ENCODE results near the gene TOP2B.

The TOP2B gene

DNA sequence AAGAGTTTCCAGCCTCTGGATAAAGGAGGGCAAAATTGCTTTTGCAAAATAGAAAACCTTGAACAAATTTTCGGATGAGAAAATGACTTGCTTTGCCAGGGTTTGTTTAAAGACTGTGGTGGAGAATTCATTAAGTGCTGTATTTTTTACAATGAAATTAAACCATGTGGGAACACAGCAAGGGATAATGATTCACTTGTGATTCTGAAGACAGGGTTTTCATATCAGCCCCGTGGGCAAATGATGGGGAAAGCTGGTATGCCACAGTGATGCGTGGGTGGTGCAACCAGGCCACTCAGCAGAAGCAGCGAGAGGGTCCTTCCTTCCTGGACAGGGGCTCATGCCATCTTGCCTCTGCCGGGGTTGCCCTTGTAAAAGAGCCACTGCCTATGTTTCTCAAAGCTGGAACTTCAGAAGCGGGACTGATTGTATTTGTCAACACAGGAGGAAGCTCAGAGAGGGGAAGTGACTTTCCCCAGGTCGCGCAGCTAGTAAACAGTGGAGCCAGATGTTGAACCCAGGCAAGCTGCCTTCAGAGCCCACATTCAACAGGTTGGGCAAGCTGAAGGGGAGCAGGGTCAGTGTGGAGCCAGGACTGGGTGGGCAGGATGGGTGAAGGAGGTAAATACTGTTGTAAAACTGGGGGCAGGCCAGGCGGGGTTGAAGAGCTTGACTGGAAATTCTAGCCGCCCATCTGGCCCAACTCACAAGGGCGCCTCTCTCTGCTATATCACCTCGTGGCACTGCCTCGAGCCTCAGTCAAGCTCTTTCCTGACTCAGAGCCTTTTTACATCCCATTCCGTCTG is 79.1 kb downstream of the TOP2B start:
- no peaks in the 10 kb centered on the region for H3K4me1 Mint-ChIP-seq (ENCODE audit: low read depth)
- no peaks in the 10 kb centered on the region for H3K36me3 Mint-ChIP-seq (ENCODE audit: low read depth)

DNA sequence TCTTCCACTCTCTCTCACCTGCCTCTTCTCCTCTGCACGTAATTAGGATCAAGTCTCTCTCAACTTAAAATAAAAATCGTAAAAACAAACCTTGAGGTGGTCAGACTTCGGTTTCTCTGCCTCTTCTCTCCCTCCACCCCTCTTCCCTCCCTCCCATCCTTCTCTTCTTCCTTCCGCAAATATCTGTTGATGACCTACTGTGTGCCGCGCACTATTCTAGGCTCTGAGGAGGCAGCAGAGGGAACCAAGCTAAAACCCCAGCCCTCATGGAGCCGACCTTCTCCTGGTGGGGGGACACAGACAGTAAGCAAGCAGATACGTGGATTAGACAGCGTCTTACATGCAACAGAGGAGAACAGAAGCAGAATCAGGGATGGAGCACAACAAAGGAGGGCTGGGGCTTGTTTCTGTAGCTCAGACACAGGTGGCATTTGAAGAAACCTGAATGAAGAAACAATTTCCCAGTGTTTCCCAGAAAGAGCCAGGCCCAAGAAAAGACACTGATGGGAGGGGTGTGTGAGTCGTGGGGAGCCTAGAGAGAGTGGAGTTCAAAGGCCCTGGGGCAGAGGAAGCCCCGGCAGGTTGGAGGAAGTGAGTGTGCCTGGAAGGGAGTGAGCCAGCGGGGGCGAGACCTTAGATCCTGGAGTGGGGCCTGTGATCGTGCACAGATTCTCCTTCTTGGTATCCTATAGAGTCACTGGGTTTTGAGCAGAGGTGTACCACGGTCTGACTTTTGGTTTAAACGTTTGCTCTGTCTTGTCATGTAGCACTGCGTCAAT is 80.5 kb downstream of the TOP2B start:
- no peaks in the 10 kb centered on the region for H3K4me1 Mint-ChIP-seq (ENCODE audit: low read depth)
- peaks cover 8% of the 10 kb centered on the region for H3K27me3 Mint-ChIP-seq
- H3K27ac Mint-ChIP-seq: no peak overlapping the region
- H3K4me3 Mint-ChIP-seq: no peak overlapping the region
- H3K9me3 Mint-ChIP-seq: no peaks in the 10 kb centered on the region
- no peaks in the 10 kb centered on the region for H3K36me3 Mint-ChIP-seq (ENCODE audit: low read depth)

More for the DNA sequence above, 79.1 kb downstream of the TOP2B start:
- H3K27me3 Mint-ChIP-seq: peaks cover 8% of the 10 kb centered on the region
- H3K27ac Mint-ChIP-seq: no peak overlapping the region
- H3K9me3 Mint-ChIP-seq: no peaks in the 10 kb centered on the region
- H3K4me3 Mint-ChIP-seq: no peak overlapping the region

DNA sequence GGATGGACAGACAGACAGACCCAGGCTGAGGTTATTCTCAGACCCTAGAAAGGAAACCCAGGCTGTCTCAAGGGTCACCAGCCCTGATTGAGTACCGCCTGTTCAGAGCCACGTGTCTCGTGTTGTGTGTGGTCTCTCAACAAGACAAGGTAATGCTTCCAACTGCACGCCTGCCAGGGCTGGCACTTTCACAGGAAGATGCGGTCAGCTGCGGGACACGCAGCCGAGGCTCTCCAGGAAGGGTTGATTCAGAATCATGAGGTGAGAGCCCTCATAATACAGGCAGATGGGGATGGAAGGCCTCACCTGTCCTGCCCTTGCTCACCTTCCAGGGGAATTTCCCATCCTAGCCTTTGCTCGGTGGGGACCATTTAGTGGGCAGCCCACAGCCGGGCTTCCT is 81.4 kb downstream of the TOP2B start:
- Mint-ChIP-seq H3K4me1 (ENCODE audit: low read depth) (no peaks in the 10 kb centered on the region), H3K27me3 (peaks cover 8% of the 10 kb centered on the region), H3K4me3 (no peak overlapping the region), H3K27ac (no peak overlapping the region), H3K9me3 (no peaks in the 10 kb centered on the region), H3K36me3 (ENCODE audit: low read depth) (no peaks in the 10 kb centered on the region)

DNA sequence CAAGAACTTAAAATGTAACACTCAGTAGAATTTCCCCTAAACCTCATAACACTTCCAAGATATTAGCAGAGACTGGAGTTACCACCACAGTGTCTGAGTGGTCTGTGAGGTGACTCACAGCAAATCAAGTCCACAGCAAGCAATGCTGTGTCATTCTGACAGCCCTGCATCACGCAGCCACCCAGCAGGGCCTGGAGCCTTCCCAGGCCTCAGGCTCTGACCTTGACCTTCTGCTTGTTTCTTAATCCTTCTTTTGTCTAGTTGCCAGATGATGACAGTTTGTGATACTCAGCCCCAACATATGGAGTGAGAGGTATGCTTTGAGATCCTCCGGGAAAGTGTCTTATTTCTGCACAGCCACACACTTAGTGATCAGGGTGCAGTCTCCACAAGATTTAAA is 82.5 kb downstream of the TOP2B start:
- Mint-ChIP-seq H3K9me3 (no peaks in the 10 kb centered on the region), H3K36me3 (ENCODE audit: low read depth) (no peaks in the 10 kb centered on the region), H3K4me3 (no peak overlapping the region), H3K4me1 (ENCODE audit: low read depth) (no peaks in the 10 kb centered on the region), H3K27ac (no peak overlapping the region), H3K27me3 (peaks cover 8% of the 10 kb centered on the region)

DNA sequence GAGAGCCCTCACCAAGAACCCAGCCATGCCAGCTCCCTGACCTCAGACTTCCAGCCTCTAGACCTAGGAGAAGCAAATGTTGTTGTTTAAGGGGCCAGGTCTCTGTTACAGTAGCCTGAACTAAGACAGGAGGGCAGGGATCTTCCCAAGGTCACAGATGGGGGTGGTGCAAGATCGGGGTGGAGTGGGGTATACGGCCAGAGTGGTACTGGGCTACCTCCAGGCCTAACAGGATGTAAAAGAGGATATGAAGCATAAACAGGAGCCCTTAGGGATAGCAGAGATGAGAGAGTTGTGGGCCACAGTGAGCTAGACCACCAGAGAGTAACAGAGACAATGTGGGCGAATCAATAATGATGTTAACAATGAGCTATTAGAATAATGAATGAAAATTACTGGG is 82.9 kb downstream of the TOP2B start:
- Mint-ChIP-seq H3K9me3 (no peaks in the 10 kb centered on the region), H3K36me3 (ENCODE audit: low read depth) (no peaks in the 10 kb centered on the region), H3K27ac (no peak overlapping the region), H3K4me3 (no peak overlapping the region), H3K27me3 (peaks cover 8% of the 10 kb centered on the region), H3K4me1 (ENCODE audit: low read depth) (no peaks in the 10 kb centered on the region)

DNA sequence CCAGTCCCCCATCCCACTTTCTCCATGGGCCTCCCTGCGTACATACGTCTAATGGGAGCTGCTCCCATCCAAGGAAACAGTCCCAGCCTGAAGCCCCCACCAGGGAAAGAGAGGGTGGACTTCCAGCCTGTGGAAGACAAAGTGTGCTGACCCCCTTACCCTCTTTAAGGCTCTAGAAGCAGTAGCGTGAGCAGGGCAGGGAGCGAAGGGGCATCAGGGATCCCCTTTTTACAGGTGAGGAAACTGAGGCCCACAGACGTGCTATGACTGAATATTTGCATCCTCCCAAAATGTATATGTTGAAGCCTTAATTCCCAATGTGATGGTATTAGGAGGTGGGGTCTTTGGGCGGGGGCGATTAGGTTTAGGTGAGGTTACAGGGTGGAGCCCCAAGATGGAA is 83.4 kb downstream of the TOP2B start:
- peaks cover 8% of the 10 kb centered on the region for H3K27me3 Mint-ChIP-seq
- H3K36me3 Mint-ChIP-seq (ENCODE audit: low read depth): no peaks in the 10 kb centered on the region
- no peak overlapping the region for H3K4me3 Mint-ChIP-seq
- no peaks in the 10 kb centered on the region for H3K4me1 Mint-ChIP-seq (ENCODE audit: low read depth)
- H3K27ac Mint-ChIP-seq: no peak overlapping the region
- H3K9me3 Mint-ChIP-seq: no peaks in the 10 kb centered on the region

DNA sequence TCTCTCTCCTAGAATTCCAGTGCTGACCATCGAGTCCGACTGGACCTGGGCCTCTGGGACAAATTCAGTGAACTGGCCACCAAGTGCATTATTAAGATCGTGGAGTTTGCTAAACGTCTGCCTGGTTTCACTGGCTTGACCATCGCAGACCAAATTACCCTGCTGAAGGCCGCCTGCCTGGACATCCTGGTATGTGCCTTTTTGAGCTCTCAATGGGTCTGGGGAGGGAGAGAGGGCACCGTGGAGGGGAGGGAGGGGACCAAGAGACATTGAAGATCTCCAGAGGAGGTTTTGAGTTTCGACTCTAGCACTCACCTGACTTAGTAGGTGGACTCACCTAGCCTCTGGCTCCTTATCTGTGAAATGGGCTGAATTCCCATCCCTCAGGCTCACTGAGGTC is 84.2 kb downstream of the TOP2B start:
- Mint-ChIP-seq H3K36me3 (ENCODE audit: low read depth) (no peaks in the 10 kb centered on the region), H3K4me1 (ENCODE audit: low read depth) (no peaks in the 10 kb centered on the region), H3K9me3 (no peaks in the 10 kb centered on the region), H3K4me3 (no peak overlapping the region), H3K27ac (no peak overlapping the region), H3K27me3 (peaks cover 10% of the 10 kb centered on the region)

DNA sequence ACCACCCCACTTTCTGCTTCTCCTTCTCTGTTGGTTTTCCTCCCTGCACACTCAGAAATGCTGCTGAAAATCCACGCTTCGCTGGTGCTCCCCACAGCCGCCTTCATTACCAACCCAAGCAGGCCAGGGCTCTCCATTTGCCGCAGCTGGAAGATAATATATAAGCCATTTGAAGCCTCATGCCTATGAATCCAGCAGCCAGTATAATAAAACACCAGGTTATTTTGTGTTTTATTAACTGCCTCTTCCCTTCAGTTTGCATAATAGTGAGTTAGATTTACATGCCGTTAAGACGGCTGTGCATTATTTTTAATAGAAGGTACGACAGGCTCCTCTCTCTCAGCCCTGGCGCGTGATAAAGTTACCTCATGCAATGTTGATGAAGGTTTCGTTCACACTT is 86.6 kb downstream of the TOP2B start:
- H3K27me3 Mint-ChIP-seq: peaks cover 6% of the 10 kb centered on the region
- no peaks in the 10 kb centered on the region for H3K36me3 Mint-ChIP-seq (ENCODE audit: low read depth)
- no peak overlapping the region for H3K27ac Mint-ChIP-seq
- no peaks in the 10 kb centered on the region for H3K4me1 Mint-ChIP-seq (ENCODE audit: low read depth)
- no peak overlapping the region for H3K4me3 Mint-ChIP-seq
- H3K9me3 Mint-ChIP-seq: no peaks in the 10 kb centered on the region

DNA sequence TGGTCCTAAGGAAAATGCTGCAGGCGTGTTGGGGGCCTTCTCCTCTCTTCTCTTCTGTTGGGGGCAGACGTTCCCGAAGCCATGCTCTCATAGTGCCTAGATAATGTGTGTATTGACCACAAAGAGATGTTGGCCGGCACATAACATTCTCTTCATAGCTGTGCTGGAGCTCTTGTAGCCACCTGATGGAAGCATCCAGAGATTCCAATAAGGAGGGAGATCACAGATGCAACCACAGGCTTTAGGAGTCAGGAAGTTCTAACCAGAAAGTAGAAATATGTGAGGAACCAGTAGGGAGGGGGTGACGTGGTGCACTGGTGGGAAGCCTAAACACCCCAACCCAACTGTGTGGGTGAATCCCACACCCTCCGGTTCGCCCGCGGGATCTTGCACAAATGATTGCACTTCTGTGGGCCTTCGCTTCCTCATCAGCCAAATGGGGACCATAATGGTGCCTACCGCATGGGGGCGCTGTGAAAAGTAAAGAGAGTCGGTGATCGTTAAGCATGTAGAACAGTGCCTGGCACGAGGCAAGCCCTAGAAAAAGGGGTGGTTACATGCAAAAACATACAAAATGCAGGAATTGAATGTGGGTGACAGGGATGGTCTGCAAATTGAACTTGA is 87.8 kb downstream of the TOP2B start:
- Mint-ChIP-seq H3K27ac (no peak overlapping the region), H3K4me3 (no peak overlapping the region), H3K4me1 (ENCODE audit: low read depth) (no peaks in the 10 kb centered on the region), H3K36me3 (ENCODE audit: low read depth) (no peaks in the 10 kb centered on the region), H3K27me3 (peaks cover 6% of the 10 kb centered on the region), H3K9me3 (no peaks in the 10 kb centered on the region)

DNA sequence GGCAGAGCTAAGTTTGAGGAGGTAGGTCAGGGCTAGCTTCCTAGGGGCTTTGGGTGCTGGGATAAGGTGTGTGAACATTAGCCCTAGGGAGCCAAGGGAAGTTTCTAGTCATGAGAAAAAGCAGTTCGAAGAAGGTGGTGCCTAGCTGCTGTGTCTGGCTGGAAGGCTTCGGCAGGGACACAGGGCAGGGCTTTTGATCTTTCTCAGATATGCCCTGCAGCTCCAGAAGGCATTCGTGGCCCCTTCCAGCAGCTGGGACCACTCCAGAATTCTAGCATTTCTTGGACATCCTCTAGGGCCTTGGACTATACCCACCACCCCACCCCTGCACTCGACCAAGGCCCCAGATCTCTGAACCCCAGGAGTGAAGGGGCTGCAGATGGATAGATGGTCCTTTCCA is 88.6 kb downstream of the TOP2B start:
- no peaks in the 10 kb centered on the region for H3K4me1 Mint-ChIP-seq (ENCODE audit: low read depth)
- H3K27ac Mint-ChIP-seq: no peak overlapping the region
- peaks cover 6% of the 10 kb centered on the region for H3K27me3 Mint-ChIP-seq
- no peaks in the 10 kb centered on the region for H3K36me3 Mint-ChIP-seq (ENCODE audit: low read depth)
- no peak overlapping the region for H3K4me3 Mint-ChIP-seq
- no peaks in the 10 kb centered on the region for H3K9me3 Mint-ChIP-seq

DNA sequence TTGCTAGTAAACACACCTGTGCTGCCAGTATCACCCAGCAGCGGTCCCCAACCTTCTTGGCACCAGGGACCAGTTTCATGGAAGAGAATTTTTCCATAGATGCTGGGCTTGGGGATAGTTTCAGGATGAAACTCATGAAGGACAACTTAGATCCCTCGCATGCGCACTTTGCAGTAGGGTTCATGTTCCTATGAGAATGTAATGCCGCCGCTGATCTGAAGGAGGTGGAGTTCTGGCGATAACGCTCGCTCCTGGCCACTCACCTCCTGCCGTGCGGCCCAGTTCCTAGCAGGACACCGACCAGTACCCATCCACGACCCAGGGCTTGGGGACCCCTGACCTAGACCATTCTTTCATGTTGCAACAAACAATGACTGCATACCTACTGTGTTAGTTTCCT is 89.7 kb downstream of the TOP2B start:
- no peak overlapping the region for H3K4me3 Mint-ChIP-seq
- H3K27me3 Mint-ChIP-seq: peaks cover 6% of the 10 kb centered on the region
- no peaks in the 10 kb centered on the region for H3K36me3 Mint-ChIP-seq (ENCODE audit: low read depth)
- H3K27ac Mint-ChIP-seq: no peak overlapping the region
- H3K9me3 Mint-ChIP-seq: no peaks in the 10 kb centered on the region
- H3K4me1 Mint-ChIP-seq (ENCODE audit: low read depth): no peaks in the 10 kb centered on the region

DNA sequence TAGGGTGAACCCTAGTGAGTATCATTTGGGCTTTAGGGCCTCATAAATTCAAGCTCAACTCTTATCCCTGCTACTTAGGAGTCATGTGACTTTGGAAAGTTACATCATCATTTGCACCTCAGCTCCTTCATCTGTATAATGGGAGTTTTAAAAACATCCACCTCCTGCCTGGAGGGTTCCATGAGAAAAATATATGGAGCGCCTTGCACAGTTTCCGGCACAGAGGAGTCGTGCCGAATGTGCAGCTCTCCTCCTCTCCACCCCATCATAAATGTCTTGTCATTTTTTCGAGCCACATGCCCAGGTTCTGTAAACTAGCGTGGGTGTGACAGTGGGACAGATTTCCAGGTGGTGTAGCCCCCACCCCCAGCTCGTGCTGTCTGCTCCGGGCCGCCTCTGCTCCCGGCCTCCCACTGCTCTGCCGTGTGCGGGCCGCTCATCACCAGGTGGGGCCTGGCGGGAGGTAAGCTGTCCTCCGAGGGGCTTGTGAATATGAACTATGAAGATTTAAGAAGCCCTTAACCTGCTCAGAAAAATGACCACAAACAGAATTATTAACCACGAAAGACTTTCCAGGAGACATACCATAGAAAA is 90.4 kb downstream of the TOP2B start:
- Mint-ChIP-seq H3K36me3 (ENCODE audit: low read depth) (no peaks in the 10 kb centered on the region), H3K27me3 (peaks cover 6% of the 10 kb centered on the region), H3K4me3 (no peak overlapping the region), H3K9me3 (no peaks in the 10 kb centered on the region), H3K4me1 (ENCODE audit: low read depth) (no peaks in the 10 kb centered on the region), H3K27ac (no peak overlapping the region)

DNA sequence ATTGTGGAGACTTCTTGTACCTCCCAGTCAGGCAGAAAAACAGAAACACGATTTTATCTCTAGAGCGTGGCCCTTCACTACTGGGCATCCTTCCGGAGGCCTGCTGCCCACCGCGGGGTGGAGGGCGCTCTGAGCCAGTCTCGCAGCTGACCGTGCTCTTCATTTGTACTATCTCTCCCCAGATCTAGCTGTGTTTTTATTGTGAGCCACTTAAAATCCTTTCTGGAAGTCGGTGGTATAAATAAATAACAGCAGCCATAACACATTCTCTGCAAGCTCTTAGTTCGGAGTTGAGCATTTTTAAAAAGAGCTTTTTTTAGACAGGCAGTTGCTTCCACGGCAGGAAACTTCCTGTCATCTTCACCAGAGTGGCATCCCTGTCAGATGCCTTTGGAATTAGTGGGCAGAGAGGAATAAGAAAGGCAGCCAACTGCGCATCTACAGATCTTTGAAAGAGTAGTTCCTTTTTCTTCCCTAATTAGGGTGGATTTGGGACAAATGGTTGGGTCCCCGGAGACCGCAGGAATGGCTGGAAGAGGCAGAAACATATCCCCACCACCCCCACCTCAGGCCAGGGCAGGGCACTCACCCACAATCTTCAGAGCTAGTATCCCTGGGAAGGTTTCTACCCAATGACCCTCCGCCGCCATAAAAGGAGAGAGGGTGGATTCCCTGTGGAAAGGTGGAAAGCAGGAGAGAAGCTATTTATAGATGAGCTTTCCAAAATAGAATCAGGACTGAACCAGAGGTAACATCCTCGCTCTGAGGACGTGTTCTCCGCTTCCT is 91.1 kb downstream of the TOP2B start:
- Mint-ChIP-seq H3K9me3 (no peaks in the 10 kb centered on the region), H3K27ac (no peak overlapping the region), H3K4me1 (ENCODE audit: low read depth) (no peaks in the 10 kb centered on the region), H3K27me3 (peaks cover 6% of the 10 kb centered on the region), H3K36me3 (ENCODE audit: low read depth) (no peaks in the 10 kb centered on the region), H3K4me3 (no peak overlapping the region)

DNA sequence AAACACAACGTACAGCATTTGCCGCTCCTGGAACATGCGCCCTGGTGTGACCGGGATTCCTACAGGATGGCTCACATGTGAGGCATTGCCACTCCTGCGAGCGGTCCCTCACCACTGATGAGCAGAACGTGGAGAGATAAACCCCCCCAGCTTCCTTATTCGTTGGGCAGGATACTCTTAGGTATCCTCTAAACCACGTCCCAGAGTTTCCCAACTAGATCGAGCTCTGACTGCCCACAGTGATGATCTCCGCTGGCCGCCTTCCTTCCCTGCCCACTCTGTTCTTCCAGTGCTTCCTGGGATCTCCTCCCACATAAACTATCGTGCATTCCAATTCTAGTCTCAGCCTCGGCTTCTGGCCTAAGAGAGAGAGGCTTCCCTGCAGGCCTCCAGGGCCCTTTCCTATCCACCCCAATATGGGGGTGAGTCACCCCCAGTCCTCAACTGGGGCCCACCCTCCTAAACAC is 91.8 kb downstream of the TOP2B start:
- no peaks in the 10 kb centered on the region for H3K36me3 Mint-ChIP-seq (ENCODE audit: low read depth)
- no peak overlapping the region for H3K4me3 Mint-ChIP-seq
- no peak overlapping the region for H3K27ac Mint-ChIP-seq
- no peaks in the 10 kb centered on the region for H3K4me1 Mint-ChIP-seq (ENCODE audit: low read depth)
- peaks cover 6% of the 10 kb centered on the region for H3K27me3 Mint-ChIP-seq
- no peaks in the 10 kb centered on the region for H3K9me3 Mint-ChIP-seq

All from stimulated activated naive CD8-positive, alpha-beta T cell treated with anti-CD3 and anti-CD28 coated beads, Interleukin-15, Interleukin-2, amounts not matched to agents 100 ng/mL and 50 ng/mL, for 24 hours (primary cell).